Memory B cell (primary cell): ENCODE measurements around the gene SHKBP1.

Experiments
- ATAC-seq: fragments of 150-1000 bp; cut with Tn5 transposase; 2 replicates; pipeline ENCODE4 v1.10.0; 2021; ENCODE audit warnings: low read depth, mild to moderate bottlenecking, moderate library complexity
- DNase-seq, 2 donors: peaks; one replicate each; pipeline ENCODE4 v3.0.0; 2022; ENCODE audit warnings: low spot score in 2 of 2
- H3K27ac Mint-ChIP-seq: one replicate; pipeline ENCODE4 v1.8.0; 2022; ENCODE audit warnings: mild to moderate bottlenecking, moderate library complexity, mixed read lengths
- H3K27me3 Mint-ChIP-seq: one replicate; pipeline ENCODE4 v1.8.0; 2022; ENCODE audit warnings: mixed read lengths
- H3K36me3 Mint-ChIP-seq: one replicate; pipeline ENCODE4 v1.8.0; 2022; ENCODE audit warnings: mild to moderate bottlenecking, mixed read lengths
- H3K4me1 Mint-ChIP-seq: one replicate; pipeline ENCODE4 v1.8.0; 2022; ENCODE audit warnings: mixed read lengths
- H3K4me3 Mint-ChIP-seq: one replicate; pipeline ENCODE4 v1.8.0; 2022; ENCODE audit warnings: mild to moderate bottlenecking, moderate library complexity, mixed read lengths
- H3K9me3 Mint-ChIP-seq: one replicate; pipeline ENCODE4 v1.8.0; 2022; ENCODE audit warnings: mixed read lengths

SHKBP1 gene

DNA sequence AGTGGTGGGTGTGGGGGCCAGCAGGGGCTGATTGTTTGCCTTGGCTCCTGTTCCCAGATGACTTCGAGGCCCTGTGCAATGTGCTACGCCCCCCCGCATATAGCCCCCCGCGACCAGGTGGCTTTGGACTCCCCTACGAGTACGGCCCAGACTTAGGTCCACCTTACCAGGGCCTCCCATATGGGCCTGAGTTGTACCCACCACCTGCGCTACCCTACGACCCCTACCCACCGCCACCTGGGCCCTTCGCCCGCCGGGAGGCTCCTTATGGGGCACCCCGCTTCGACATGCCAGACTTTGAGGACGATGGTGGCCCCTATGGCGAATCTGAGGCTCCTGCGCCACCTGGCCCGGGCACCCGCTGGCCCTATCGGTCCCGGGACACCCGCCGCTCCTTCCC lies 50.2 kb downstream of the SHKBP1 start:
- H3K9me3 Mint-ChIP-seq, result no peaks in the 10 kb centered on the region
- DNase-seq (no peak), ATAC-seq (no peak)
- no peak overlapping the region for H3K4me3 Mint-ChIP-seq
- H3K27me3 Mint-ChIP-seq, result no peaks in the 10 kb centered on the region
- peaks cover 26% of the 10 kb centered on the region for H3K36me3 Mint-ChIP-seq
- peaks cover 4% of the 10 kb centered on the region for H3K4me1 Mint-ChIP-seq
- no peak overlapping the region for H3K27ac Mint-ChIP-seq

DNA sequence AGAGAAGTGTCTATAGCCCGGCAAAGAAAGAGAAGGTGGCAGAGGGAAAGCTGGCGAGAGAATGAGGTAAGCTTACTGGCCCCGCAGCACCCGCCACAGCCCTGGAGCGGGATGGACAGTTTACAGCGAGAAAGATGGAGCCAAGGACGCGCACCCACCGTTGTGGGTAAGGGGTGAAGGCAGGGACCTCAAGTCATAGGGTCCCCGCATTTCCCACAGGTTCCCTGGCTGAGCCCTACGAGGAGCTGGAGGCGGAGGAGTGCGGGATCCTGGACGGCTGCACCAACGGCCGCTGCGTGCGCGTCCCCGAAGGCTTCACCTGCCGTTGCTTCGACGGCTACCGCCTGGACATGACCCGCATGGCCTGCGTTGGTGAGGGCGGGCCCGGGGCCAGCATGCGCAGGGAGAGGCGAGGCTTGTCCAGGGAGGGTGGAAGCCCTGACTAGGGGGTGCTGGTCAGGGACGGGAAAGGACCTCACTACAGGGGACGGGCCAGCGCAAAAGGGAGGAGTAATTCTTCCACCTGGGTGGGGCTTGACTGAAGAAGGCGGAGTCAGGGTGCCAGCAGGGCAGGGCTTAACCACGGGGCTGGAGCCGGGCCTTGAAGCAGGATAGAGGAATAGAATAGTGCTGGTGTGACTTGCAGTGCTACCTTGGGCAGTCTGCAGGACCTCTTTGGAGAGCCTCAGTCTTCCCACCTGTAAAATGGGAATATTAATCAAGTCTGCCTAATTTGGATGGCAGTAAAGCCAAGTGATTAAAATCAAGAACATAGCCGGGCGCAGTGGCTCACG lies 51.0 kb downstream of the SHKBP1 start:
- no peak overlapping the region for H3K27ac Mint-ChIP-seq
- no peak for DNase-seq
- no peaks in the 10 kb centered on the region for H3K9me3 Mint-ChIP-seq
- no peaks in the 10 kb centered on the region for H3K27me3 Mint-ChIP-seq
- H3K36me3 Mint-ChIP-seq, result peaks cover 24% of the 10 kb centered on the region
- ATAC-seq, result no peak
- H3K4me1 Mint-ChIP-seq, result peaks cover 4% of the 10 kb centered on the region
- no peak overlapping the region for H3K4me3 Mint-ChIP-seq

DNA sequence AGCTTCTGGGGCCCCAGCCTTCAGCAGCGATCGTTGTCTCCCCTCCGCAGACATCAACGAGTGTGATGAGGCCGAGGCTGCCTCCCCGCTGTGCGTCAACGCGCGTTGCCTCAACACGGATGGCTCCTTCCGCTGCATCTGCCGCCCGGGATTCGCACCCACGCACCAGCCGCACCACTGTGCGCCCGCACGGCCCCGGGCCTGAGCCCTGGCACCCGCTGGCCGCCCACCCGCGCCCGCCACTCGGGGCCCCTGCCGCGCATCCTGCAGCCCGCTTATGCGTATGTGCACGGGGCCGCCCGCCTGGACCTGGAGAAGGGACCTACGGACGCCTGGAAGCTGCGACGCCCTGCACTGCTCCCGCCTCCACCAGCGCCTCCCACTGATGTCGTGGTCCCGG lies 52.7 kb downstream of the SHKBP1 start:
- Mint-ChIP-seq H3K9me3 (no peaks in the 10 kb centered on the region), H3K27ac (no peak overlapping the region), H3K4me3 (no peak overlapping the region), H3K36me3 (peaks cover 17% of the 10 kb centered on the region), H3K27me3 (no peaks in the 10 kb centered on the region), H3K4me1 (peaks cover 5% of the 10 kb centered on the region)
- DNase-seq, result no peak
- ATAC-seq, result no peak

DNA sequence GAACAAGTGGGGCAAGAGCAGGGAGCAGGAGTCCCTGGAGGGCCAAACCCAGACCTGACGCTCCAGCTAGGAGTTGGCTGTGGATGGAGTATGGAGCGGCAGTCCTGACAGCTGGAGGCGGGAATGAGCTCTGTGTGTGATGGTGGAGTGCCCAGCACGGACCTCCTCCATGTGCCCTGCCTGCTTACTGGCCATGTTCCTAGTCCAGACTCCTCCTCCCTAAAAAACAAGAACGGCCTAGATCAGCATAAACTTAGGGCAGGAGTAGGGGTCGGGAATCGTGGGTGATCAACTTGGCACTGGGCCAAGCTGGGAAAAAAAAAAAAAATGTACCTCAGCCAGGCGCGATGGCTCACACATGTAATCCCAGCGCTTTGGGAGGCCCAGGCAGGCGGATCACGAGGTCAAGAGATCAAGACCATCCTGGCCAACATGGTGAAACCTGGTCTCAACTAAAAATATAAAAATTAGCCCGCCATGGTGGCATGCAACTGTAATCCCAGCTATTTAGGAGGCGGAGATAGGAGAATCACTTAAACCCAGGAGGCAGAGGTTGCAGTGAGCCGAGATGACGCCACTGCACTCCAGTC lies 54.0 kb downstream of the SHKBP1 start:
- no peak for DNase-seq
- no peak overlapping the region for H3K27ac Mint-ChIP-seq
- no peak overlapping the region for H3K4me3 Mint-ChIP-seq
- H3K4me1 Mint-ChIP-seq, result peaks cover 7% of the 10 kb centered on the region
- H3K36me3 Mint-ChIP-seq, result peaks cover 11% of the 10 kb centered on the region
- ATAC-seq, result no peak
- no peaks in the 10 kb centered on the region for H3K9me3 Mint-ChIP-seq
- H3K27me3 Mint-ChIP-seq, result no peaks in the 10 kb centered on the region

DNA sequence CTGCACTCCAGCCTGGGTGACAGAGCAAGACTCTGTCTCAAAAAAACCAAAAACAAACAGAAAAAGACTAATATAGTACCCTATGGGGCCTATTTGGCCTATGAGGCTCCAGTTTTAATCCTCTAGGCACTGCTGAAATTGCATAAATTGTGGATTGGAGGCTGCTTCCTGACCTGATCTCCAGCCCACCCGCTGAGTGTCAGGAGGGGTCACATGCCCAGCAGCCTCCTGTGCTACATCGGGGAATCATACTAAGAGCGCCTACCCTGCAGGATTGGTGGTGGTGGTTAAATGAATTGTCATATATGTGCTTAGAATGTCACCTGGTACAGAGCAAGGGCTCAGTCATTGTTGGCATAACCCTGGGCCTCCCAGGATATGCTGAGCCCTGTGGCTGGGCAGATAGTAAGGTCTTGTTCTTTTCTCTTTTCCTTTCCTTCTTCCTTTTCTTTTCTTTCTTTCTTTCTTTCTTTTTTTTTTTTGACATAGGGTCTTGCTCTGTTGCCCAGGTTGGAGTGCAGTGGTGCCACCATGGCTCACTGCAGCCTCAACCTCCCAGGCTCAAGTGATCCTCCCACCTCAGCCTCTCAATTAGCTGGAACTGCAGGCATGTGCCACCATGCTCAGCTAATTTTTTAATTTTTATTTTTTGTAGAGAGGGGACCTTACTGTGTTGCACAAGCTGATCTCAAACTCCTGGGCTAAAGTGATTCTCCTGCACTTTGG lies 55.8 kb downstream of the SHKBP1 start:
- no peaks in the 10 kb centered on the region for H3K27me3 Mint-ChIP-seq
- ATAC-seq (no peak), DNase-seq (no peak)
- H3K4me1 Mint-ChIP-seq, result peaks cover 7% of the 10 kb centered on the region
- H3K36me3 Mint-ChIP-seq, result peaks cover 4% of the 10 kb centered on the region
- H3K27ac Mint-ChIP-seq, result peak overlapping the region; percentile 45
- H3K4me3 Mint-ChIP-seq, result no peak overlapping the region
- H3K9me3 Mint-ChIP-seq, result no peaks in the 10 kb centered on the region

DNA sequence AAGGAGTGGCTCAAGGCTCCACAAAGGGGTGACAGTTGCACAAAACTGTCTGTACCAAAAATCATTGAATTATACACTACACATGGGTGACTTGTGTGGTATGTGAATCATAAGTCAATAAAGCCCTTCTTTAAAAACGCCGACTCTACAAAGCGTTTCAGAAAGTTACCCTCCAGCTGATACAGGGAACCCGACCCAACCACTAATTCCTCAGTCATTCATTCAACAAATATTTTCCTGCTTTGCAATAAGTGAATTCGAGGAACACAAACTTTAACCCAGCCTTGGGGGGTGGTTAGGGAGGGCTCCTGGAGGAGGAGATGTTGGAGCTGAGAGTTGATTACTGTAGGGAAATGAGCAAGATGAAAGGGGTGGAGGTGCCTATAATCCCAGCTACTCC lies 56.5 kb downstream of the SHKBP1 start:
- ATAC-seq (no peak), DNase-seq (no peak)
- Mint-ChIP-seq H3K27ac (no peak overlapping the region), H3K36me3 (peaks cover 4% of the 10 kb centered on the region), H3K27me3 (no peaks in the 10 kb centered on the region), H3K4me1 (peaks cover 7% of the 10 kb centered on the region), H3K4me3 (no peak overlapping the region), H3K9me3 (no peaks in the 10 kb centered on the region)

DNA sequence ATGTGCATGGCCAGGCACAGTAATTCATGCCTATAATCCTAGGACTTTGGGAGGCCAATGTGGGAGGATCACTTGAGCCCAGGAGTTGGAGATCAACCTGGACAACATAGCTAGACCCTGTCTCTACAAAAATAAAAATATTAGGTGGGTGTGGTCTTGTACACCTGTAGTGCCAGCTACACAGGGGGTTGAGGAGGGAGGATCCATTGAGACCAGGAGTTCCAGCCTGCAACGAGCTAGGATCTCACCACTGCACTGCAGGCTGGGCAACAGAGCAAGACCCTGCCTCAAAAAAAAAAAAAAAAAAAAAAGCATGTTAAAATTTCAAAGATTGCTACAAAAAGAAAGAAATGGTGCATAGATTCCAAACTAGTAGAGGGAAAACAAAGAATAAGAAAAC lies 61.7 kb downstream of the SHKBP1 start:
- no peak overlapping the region for H3K27ac Mint-ChIP-seq
- ATAC-seq (no peak), DNase-seq (no peak)
- H3K4me1 Mint-ChIP-seq, result peaks cover 12% of the 10 kb centered on the region
- no peaks in the 10 kb centered on the region for H3K9me3 Mint-ChIP-seq
- H3K36me3 Mint-ChIP-seq, result no peaks in the 10 kb centered on the region
- H3K27me3 Mint-ChIP-seq, result no peaks in the 10 kb centered on the region
- no peak overlapping the region for H3K4me3 Mint-ChIP-seq

DNA sequence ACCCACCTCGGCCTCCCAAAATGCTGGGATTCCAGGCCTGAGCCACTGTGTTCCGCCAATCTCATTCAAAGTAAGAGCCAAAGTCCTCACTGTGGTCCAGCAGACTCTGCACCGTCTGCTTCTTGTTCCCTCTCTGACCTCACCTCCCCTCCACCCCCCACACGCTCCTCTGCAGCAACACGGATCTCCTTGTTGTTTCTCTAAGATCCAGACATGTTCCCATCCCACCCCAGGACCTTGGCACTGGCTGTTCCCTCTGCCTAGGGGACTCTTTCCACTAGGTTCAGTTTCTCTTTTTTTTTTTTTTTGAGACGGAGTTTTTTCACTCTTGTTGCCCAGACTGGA lies 62.9 kb downstream of the SHKBP1 start:
- ATAC-seq (no peak), DNase-seq (no peak)
- no peak overlapping the region for H3K4me3 Mint-ChIP-seq
- no peaks in the 10 kb centered on the region for H3K27me3 Mint-ChIP-seq
- peaks cover 9% of the 10 kb centered on the region for H3K4me1 Mint-ChIP-seq
- H3K27ac Mint-ChIP-seq, result no peak overlapping the region
- no peaks in the 10 kb centered on the region for H3K9me3 Mint-ChIP-seq
- no peaks in the 10 kb centered on the region for H3K36me3 Mint-ChIP-seq

DNA sequence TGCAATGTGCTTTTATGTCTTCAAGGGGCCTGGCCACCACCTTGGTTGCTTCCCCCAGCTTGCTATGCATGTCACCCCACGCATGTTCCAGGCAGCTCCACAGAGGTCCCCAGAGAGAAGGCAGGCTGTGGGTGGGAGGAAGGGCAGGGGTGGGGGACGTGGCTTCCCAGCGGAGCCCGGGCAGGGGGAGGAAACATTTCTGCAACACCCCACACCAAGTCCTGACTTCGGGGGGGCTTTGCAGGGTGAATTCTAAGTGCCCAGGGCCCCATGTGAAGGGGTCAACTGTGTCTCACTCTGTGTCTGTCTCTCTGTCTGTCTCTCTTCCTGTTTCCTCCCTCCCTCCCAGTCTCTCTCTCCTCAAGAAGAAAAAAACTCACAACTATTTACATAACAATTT lies 64.1 kb downstream of the SHKBP1 start:
- DNase-seq, result no peak
- Mint-ChIP-seq H3K27ac (no peak overlapping the region), H3K27me3 (peaks cover 1% of the 10 kb centered on the region), H3K4me3 (no peak overlapping the region), H3K9me3 (no peaks in the 10 kb centered on the region), H3K4me1 (peaks cover 7% of the 10 kb centered on the region), H3K36me3 (no peaks in the 10 kb centered on the region)
- no peak for ATAC-seq
